GM21390 (cell line): Measurements from ENCODE around the gene PRDM2.

Source experiments
- ATAC-seq: cut with Tn5 transposase; IDR thresholded peaks from one replicate; pipeline ENCODE4 v1.9.1; 2021; ENCODE audit not compliant: unreplicated experiment

The PRDM2 gene

DNA sequence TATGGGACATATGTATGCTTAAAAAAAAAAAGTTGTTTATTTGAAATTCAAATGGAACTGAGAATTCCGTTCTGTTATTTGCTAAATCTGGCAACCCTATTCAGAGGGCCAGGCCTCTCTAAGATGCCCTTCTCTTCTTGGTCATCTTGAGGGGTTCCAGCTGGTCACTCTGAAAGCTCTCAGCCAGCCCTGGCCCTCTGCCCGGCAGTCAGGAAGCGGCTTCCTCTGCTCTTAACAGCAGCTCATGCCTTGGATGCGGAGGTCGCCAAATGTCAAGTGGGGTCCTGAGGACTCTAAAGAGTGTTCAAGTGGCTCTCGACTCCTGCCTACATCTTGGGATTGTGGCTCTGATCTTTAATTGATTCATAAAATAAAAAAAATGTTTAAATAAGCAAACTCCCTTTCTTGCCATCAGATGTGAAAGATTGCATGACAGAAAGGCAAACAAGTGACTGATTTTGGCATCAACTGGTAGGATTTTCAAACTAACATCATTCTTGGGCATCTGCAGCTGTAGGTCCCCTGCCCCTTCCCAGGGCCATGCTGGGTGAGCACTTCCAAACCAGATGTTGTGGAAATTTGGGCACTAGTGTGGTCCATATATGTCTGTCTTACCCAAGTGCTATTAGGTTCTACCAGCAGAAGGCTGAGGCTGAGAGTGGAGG is 130.8 kb downstream of the PRDM2 start:
- no peak for ATAC-seq

DNA sequence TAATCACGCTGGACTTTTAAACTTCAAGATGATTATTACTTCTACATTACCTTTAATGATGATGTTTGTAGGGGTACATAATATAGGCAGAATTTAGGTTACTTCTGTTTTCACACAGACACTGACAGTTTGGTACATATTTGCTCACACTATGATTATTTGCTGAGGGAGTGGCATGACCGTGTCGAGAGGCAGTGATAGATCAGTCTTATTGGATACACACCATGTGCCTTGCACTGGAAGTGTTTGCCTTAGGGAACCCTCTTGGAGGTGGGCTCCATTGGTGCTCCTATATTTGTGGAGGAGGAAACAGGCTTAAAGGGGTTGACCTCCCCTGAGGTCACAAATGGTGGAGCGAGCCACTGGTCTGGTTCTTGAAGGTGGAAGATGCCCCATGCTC is 132.1 kb downstream of the PRDM2 start:
- ATAC-seq, result no peak

DNA sequence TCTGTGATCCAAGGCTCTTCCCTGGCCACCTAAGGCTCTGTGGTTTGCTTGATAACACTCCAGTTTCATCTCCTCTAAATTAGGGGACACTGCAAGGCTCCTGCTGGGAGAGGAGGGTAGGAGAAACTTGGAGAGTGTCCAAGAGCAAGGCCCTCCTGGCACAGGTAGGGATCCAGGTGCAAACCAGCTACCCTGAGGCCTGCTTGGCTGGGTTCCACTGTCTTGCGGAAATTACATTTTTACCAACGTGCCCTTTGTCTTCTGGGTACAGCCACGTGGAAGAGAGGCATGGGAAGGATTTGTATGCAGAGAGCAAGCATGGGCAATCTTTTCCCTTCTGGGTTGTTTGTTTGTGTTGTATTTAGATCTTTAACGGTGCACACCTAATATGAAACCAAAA is 132.5 kb downstream of the PRDM2 start:
- no peak for ATAC-seq

DNA sequence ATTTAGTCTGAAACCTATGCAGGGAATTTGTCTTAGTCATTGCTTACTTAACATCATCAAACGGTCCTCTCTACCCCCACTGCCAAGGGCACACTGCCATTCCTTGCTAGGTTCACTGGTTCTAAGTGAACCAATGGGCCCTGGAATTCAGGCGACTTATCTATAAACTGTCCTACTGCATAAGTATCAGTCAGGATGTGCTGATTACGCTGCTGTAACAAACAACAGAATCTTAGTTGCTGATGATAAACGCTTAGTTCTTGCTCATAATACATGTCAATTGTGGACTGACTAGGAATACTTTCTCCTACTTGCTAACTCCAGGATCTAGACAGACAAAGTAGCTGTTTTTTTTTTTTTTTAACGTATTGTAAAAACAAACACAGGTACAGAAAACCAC is 136.1 kb downstream of the PRDM2 start:
- no peak for ATAC-seq

DNA sequence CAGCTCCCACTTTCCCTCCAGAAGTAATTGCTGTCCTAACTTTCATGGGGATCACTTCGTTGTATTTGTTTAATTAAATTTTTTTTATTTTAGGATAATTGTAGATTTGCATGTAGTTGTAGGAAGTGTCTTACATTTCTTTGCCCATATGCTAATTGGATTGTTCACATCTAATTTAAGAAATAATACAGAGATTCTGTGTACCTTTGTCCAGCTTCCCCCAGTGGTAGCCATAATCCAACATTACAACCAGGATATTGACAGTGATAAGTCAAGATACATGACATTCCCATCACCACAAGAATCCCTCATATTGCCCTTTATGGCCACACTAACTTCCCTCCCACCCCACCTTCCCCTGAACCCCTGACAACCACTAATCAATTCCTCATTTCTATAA is 136.6 kb downstream of the PRDM2 start:
- no peak for ATAC-seq

DNA sequence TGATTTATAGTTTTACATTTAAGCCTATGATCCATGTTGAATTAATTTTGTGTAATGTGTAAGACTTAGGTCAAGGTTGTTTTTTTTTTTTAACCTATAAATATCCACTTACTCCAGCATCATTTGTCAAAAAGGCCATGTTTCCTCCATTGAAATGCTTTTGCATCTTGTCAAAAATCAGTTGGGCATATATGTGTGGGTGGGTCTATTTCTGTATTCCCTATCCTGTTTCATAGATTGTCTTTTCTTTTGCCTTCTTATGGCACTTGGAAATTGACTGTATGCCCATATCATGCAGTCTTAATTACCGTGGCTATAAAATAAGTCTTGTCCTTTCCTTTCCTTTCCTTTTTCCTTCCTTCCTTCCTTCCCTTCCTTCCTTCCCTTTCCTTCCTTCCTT is 138.2 kb downstream of the PRDM2 start:
- ATAC-seq, result no peak

DNA sequence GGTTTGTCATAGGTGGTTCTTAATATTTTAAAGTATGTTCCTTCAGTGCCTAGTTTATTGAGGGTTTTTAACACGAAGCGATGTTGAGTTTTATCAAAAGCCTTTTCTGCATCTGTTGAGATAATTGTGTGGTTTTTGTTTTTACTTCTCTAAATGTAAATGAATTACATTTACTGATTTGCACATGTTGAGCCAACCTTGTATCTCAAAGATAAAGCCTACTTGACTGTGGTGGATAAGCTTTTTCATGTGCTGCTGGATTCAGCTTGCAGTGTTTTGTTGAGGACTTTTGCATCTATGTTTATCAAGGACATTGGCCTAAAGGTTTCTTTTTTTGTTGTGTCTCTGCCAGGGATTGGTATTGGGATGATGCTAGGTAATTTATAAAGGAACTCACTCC is 142.5 kb downstream of the PRDM2 start:
- ATAC-seq, result no peak

DNA sequence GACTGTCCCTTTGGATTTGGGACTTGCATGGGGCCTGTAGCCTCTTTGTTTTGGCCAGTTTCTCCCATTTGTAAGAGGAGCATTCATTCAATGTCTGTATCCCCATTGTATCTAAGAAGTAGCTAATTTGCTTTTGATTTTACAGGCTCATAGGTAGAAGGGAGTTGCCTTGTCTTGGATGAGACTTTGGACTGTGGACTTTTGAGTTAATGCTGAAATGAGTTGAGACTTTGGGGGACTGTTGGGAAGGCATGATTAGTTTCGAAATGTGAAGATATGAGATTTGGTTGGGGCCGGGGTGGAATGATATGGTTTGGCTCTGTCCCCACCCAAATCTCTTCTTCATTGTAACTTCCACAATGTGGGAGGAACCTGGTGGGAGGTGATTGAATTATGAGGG is 151.7 kb downstream of the PRDM2 start:
- ATAC-seq, result no peak

DNA sequence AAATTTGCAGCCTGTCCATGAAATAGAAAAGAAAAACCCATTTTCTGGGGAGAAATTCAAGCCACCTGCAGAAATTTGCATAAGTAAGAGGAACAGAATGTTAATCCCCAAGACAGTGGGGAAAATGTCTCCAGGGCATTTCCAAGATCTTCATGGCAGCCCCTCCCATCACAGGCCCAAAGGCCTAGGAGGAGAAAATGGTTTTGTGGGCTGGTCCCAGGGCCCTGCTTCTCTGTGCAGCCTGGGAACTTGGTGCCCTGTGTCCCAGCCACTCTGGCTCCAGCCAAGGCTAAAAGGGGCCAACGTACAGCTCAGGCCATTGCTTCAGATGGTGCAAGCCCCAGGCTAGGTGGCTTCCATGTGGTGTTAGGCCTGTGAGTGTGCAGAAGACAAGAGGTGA is 155.6 kb downstream of the PRDM2 start:
- no peak for ATAC-seq

DNA sequence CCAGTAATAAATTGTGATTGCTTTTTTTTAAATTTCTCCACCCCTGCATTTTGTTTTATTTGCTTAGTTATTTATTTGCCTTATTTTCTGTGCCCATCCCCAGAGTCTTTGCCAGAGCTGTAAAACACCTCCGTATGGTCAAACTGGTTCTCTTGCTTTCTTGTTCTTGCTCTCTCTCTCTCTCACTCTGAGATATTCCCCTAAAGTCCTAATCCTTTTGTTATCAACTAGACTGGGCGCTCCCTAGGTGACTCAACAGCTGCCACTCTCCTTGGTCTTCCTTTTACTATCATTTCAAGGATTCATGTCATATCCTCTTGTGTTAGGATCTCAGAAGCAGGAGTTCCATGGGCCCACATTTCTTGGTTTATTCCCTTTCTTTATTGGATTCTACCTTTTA is 160.0 kb downstream of the PRDM2 start:
- no peak for ATAC-seq

DNA sequence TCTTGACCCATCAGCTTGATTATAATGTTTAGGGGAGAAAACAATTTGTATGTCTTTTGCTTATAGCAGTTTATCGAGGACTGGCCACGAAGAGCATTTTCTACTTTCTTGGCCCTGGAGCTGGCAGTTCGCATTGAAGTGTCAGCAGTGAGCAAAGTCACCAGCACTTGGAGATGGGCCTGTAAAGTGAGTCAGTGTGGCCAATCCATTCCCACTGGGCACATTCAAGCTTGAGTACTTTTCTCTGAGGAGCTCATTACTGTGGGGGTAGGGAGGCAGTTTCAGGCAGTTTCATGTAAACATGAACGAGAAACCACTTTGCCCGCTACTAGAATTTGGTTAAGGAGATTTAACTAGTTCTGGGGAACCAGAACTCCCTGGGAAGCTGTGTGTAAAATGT is 164.8 kb downstream of the PRDM2 start:
- ATAC-seq, result no peak

DNA sequence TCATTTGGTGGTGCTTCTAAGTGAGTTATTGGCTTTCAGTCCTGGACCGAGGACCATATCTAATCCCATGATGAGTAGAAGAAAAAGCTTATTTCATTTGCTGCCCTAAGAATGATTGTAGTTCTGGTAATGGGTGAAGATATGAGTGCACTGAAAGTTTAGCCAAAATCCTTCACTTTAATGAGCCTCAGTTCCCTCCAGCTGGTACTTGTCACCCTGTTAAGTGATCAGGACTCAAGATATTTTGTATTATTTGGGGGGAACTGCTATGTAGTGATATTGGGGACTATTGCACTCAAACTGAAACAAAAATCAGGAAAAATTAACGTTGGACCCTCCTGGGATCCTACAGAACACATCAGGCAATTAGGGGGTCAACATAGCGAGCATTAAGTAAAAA is 165.9 kb downstream of the PRDM2 start:
- no peak for ATAC-seq

DNA sequence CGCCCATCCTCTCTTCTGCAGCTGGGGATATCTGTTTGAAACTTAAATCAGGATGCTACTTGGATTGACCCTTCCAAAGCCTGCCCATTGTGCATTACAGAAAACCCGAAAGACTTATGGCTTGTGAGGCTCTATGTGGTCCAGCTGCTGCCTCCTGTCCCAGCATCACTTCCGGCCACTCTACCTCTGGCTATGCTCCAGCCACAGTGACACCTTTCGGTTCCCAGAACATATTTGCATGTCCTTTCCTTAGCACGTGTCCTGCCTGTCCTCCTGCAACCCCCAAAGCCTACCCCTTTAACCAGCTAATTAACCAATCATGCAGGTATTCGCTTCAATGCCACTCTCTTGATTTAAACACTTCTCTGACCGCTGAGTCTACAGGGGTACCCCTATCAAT is 167.6 kb downstream of the PRDM2 start:
- no peak for ATAC-seq

DNA sequence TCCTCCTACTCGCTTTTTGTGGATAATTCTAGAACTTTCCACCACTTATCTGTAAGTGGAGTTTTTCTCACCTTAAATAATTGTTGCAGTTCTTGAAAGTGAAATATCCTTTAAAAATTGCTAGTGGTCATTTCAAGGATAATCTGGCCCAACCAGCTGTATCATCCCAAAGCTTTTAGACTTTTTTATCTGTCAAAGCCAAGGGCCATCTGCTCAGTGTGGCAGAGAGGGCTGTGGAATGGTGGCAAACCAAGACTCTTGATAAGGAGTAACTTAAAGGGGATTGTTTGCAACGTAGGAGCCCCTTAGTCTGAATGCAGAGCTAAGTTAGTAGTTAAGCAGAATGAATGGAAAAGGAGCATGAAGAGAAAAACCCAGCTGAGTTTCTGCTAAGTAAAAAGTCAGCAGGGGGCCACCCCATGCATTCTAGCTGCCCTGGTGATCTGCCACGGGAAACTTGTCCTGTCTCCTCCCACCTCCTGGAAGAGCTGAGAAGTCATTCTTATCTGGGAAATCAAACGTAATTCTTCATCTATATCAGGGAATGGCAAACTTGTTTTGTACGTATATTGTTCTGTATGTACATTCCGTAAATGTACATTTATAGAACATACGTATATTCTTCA is 169.3 kb downstream of the PRDM2 start:
- no peak for ATAC-seq

DNA sequence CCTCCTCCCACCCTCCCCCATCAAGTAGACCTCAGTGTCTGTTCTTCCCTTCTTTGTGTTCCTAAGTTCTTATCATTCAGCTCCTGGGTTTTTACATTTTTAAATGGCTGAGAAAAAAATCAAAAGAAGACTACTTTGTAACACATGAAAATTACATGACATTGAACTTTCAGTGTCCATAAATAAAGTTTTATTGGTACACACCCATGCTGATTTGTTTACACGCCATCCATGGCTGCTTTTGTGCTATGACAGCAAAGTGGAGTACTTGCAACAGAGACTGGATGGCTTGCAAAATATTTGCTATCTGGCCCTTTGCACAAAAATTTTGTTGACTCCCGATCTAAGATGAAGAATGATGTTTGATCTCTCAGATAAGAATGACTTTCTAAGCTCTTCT is 171.4 kb downstream of the PRDM2 start:
- ATAC-seq, result no peak

DNA sequence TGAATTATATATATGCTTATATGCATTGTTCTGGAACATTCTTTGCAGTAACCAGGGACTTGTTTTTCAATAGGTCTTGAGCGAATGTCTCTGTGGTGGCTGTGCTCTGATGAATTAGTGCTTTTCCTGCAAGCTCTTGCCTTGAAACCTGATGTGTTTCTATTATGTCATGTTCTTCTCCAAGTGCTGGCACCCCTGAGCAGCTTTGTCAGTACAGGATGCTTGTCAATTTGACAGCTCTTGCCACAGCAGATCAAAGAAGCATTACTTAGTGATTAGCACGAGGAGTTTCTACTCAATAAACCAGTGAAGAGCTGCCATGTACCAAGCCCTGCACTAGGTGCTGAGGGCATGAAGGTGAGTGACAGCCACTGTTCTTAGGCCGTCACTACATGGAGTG is 171.9 kb downstream of the PRDM2 start:
- no peak for ATAC-seq

DNA sequence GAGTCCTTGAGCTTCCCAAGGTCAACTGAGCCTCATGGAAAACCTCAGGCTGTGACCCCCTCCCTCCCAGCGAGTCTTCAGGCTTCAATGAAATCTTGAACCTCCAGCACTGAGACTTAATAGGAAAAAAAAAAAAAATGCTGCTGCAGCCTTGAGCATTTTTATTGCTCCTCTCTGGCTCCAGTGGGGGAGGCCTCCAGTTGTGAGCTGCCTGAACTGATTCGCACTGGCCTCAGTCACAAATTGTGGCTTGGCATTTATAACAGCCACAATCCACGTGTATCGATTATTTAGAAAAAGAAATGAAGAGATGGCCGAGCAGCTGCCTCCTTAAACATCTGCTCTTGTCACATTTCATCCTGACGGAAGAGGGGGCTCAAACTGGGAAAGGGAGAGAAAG is 173.0 kb downstream of the PRDM2 start:
- no peak for ATAC-seq
